SKM-1 (cell line): ENCODE results near the gene HSD17B7.
"Not testable (repeated sequence)": the region's sequence is repeated elsewhere in the genome, so short reads cannot be mapped to it uniquely, and the experiment has no call there.

Experiments used
- DNase-seq: peaks from one replicate; lab custom pipeline; 2025; ENCODE audit not compliant: unreplicated experiment; lab: John Stamatoyannopoulos, UW

Gene HSD17B7

GRCh38 chr1:162807503-162807902 is 17.0 kb downstream of the HSD17B7 start:
- not testable (repeated sequence) for DNase-seq

DNA sequence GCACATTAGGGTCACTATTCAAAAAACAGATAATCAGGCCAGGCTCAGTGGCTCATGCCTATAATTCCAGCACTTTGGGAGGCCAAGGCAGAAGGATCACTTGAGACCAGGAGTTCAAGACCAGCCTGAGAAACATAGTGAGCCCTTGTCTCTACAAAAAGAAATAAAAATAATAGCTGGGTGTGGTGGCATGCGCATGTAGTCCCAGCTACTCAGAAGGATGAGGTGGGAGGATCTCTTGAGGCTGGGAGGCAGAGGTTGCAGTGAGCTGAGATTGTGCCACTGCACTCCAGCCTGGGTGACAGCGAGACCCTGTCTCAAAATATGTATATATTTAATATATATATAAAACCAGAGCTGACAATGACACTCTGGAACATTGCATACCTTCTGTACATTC is 21.9 kb downstream of the HSD17B7 start:
- DNase-seq = not testable (repeated sequence)

DNA sequence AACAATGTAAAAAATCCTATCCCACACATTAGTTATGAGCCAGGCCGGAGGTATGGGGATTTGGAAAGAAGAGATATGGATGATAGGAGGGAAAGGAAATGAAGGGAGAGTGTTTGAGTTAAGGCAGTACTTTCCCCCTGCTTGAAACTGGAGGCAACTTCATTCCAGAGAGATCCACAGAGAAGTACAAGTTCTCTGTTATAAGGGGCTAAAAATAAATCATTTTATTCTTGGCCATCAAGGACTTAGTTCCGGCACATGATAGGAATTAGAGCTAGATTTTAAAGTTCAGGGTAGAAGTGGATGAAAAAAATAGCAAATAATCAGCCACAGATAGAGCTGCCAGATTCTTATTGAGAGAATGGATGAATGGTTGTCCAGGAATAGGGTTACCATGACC is 27.6 kb downstream of the HSD17B7 start:
- DNase-seq = not testable (repeated sequence)

DNA sequence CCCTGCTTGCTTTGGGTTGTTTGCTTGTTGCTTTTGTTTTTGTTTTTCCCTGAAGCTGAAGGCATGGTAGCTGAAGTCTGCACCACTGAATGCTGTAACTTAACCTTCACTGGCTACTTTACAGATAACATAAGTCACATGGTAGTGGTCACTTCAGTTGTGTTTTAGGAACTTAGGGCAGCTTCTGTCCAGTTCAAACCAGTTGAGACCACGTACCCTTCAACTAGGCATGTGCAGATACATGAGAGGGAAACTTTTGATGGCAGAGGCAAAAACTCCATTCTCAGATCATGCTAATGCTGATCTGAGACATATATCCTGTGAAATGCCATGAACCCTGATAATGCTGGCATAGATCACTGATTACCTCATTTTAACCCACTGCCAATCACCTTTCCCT is 28.2 kb downstream of the HSD17B7 start:
- DNase-seq = not testable (repeated sequence)

GRCh38 chr1:162822391-162823200 is 32.1 kb downstream of the HSD17B7 start:
- no peak for DNase-seq

- no peak for DNase-seq
Measured at GRCh38 chr1:162823231-162823630, 32.7 kb downstream of the HSD17B7 start.

DNA sequence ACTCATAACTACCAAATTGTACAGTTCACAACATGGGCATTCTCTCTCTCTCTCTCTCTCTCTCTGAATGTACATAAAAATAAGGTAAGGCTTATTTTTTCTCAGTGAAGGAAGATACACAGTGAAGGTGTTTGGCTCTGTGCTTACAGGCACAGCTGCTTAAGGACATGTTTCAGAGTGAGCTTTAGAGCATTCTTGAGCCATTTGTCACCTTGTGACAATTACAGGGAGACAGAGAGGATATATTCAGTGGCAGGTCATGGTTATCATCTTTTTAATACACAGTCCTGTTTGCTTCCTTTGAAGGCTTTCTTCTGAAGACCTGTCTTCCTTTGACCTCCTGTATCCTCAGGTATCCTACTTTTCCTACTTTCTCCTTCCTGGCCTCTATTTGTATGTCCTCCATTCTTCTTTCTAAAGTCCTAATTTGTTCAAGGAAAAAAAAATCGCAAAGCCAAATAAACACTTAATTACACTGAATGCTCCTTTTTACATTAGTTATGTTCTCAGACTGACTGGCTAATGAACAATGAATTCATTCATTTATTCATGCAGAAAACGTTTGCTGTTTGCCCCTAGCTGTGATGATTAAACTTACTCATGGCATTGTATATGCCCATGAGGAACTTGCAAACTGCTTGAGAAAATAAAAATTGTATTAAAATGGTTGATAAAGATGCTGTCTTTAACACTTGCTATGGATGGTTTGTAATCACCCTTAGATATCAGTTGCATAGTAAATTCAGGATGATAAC is 33.4 kb downstream of the HSD17B7 start:
- no peak for DNase-seq

GRCh38 chr1:162829268-162829667 is 38.8 kb downstream of the HSD17B7 start:
- DNase-seq = no peak

DNA sequence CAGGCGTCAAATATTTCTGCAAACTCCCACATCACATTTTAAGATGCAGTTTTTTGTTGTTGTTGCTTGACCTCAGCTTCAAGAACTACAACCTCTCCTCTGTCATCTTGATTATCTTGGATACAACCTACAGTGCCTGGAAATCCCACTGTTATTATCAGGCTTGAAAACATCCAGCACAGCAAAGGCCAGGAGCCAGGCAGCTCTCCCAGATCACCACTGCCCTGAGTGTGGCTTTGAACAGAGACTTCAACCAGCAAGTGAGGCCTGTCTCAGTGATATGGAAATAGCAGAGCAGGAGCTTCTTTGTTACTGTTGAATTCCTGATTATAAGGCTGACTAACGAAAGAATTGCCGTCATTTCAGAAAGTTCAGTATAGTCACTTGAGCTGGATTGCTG is 42.0 kb downstream of the HSD17B7 start:
- no peak for DNase-seq

DNA sequence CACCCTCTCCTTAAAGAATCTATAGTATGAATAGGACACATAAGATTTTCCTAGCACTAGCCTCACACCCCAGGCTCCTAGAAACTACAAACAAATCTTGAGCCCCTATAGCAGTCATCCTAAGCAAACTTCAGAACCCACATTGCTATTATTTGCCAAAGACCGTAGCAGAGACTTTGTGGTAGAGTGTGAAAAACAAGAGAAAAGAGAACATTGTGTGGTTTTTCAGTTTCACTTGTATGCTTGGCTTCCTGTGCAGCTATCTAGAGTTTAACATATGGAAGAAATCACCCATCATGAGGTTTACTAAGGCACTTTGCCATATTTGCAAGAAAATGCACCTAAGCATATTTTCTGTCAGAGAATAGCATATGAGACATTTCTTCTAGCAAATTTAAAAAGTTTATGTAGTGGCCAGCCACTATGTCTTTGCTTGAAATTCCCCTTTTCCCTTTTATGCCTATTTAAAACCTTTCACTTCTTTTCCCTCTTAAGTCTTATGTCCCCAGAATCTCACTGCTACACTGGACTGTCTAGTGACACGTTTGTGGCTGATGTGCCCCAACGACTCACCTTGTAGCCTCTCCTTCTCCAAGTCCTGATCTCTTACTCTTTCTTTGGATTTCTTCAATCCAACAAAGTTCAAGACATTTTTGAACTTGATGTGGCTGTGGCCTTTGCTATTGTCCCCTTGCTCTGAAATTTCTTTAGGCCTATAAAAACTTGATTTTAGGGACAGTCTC is 44.8 kb downstream of the HSD17B7 start:
- DNase-seq = no peak

- no peak for DNase-seq
Measured at GRCh38 chr1:162838863-162839262, 48.4 kb downstream of the HSD17B7 start.

DNA sequence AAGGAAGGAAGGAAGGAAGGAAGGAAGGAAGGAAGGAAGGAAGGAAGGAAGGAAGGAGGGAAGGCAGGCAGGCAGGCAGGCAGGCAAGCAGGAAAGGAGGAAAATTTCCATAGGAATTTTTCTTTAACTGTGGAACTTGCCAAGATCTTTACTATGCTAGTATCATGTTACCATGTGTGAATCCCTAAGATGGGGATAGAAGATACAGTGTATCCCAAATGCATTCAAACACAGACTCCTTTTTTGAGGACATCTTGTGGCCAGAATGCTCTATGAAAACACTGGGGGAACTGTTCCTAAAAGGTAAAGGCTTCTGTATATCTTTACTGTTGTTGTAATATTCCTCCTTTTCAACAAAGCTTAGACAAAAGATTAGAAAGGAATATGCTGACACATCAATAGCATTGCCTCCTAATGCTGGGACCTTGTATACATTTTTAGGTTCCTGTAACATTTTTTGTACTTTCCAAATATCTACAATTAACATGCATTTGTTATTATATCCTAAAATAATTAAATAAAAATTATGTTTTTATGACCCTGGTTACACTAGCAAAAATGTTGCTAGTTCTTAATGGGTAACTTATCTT is 49.8 kb downstream of the HSD17B7 start:
- no peak for DNase-seq

- no peak for DNase-seq
Measured at GRCh38 chr1:162844153-162844552, 53.7 kb downstream of the HSD17B7 start.

GRCh38 chr1:162846256-162847212 is 56.0 kb downstream of the HSD17B7 start:
- no peak for DNase-seq

- DNase-seq = peak; percentile 45
Measured at GRCh38 chr1:162847839-162848453, 57.4 kb downstream of the HSD17B7 start.

DNA sequence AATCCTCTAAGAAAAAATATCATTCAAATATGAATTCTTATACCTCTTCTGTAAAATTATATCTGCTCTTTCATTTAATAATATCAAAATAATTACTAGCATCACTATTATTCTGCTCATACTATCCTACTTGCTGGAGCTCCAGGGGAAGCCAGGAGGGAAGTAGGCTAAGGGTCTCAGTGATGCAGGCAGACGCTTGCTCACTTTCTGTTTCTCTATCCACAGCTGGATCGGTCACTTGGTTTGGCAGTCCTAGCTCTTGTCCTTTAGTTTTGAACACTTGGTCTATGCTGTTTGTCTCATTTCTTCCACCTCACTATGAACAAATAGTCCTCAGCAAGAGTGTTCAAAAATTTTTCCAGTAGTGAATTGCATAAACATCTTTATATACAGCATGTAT is 59.2 kb downstream of the HSD17B7 start:
- DNase-seq = no peak

GRCh38 chr1:162851341-162851740 is 60.8 kb downstream of the HSD17B7 start:
- no peak for DNase-seq

DNA sequence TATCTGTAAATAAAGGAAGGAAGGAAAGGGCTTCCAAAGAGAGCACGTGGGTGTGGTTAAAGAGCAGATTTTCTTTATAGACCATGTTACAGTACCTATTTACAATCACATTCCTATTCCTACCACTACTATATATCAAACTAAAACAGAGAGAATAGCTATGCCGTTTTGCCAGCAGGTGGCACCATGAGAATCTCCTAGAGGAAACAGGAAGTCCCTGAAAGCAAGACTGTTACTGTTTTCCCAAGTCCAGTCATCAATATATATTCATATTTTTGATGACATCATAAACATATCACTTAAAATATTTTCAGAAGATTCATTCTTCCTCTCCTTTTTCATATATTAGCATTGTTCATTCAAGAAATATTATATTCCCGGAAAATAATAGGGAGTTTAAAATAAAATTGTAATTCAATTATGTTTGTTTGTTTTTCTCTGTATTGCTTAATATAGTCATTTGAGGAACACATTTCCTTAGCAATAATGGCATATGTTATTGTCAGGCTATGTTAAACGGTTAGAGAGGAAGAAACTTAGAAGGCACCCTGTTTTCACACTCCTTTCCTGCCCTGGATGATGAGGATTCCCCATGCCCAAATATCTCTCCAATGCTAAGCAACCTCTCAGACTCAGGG is 63.9 kb downstream of the HSD17B7 start:
- DNase-seq = peak; percentile 90

DNA sequence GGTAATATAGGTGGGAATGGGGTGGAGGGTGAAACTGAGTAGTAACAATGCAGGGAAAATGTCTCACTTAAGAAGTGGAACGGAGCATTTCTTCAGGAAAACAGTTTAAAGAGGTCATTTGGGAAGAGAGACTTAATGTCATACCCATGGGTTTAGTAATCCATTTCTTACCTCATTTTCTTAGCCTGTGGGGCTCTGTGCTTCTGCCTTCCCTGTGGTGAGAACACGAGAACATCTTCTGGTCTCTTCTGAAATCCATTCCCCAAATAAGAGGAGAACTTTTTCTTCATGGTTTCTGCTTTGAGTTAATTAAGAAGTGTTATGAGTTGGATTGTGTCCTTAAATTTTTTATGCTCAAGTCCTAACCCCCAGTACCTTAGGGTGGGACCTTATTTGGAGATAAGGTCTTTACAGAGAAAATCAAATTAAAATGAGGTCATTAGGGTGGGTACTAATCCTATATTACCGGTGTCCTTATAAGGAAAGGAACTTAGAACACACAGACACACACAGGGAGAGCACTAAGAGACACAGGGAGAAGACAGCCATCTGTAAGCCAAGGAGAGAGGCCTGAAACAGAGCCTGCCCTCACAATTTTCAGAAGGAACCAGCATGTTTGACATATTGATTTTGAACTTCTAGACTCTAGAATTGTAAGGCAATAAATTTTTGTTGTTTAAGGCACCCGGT is 65.1 kb downstream of the HSD17B7 start:
- DNase-seq = no peak
